ENCODE results near the gene TWIST2.

DNA sequence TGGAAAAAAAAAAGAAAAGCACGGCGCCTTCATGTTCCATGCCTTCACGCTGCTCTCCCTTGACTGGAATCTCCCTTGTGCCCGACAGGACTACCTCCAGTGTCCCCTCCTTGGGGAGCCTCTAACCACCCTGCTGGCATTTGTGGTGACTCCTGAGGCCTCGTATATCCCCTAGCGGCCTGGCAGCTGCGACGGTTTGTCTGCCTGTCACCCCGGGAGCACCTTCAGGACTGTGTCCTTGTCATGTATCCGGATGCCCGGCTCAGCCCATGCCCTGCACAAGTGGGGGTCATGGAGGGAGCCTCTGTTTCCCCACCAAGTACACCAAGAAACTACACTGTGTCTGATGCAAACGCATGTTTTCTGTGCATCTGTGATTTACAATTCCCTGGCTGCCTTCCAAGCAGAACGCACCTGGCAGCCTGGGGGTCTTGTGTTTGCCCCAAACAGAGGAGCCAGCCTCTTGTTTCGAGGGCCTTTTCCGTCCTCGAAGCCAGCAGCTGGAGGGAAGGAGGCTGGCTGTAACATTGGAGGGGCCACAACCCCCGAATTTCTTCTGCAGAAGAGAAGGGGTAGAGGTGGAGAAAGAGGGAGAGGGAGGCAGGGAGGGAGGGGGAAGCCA lies 18.9 kb downstream of the TWIST2 start:
- TF ChIP-seq POLR2A (IDR thresholded peaks at IDR 0.05; ENCODE audit: low read depth, low read length) (no peak), POLR2AphosphoS5 (IDR thresholded peaks at IDR 0.05; ENCODE audit: low read depth, low read length) (no peak), TAF1 (IDR thresholded peaks at IDR 0.05; ENCODE audit: low read depth, low read length) (no peak)

Measured in GM12891 (cell line).